ENCODE measurements around the gene HS6ST2. TPM values are rescaled to one million over a fixed set of nuclear protein-coding genes. Genes with fewer than 3 reads are reported as not detected.

Gene HS6ST2
- total and polyA plus RNA-seq, 3 donors from 2014 or later, result 3.7 to 13.3 (median 7.6) TPM

- Histone ChIP-seq H3K4me1 (peaks cover 6% of the 10 kb centered on the region), H3K4me3 (no peak overlapping the region), H3K9me3 (no peaks in the 10 kb centered on the region), H3K27me3 (no peaks in the 10 kb centered on the region), H3K36me3 (ENCODE audit: low read depth, missing control alignments) (no peaks in the 10 kb centered on the region), H3K27ac (no peak overlapping the region)
- intact Hi-C loops (cut with DNase I; ENCODE audit: low total_unique reads), result no loop called here
- DNase-seq, result peak; percentile 13
- TF ChIP-seq POLR2A (IDR thresholded peaks at IDR 0.05), result no peak
- no peak for TF ChIP-seq CTCF (IDR thresholded peaks at IDR 0.05)
- WGBS, 2 donors, result 30 to 34% methylated on average over 2 of the region's 2 CpGs
Measured at GRCh38 chrX:132876523-132877338, 81.7 kb downstream of the HS6ST2 start.

DNA sequence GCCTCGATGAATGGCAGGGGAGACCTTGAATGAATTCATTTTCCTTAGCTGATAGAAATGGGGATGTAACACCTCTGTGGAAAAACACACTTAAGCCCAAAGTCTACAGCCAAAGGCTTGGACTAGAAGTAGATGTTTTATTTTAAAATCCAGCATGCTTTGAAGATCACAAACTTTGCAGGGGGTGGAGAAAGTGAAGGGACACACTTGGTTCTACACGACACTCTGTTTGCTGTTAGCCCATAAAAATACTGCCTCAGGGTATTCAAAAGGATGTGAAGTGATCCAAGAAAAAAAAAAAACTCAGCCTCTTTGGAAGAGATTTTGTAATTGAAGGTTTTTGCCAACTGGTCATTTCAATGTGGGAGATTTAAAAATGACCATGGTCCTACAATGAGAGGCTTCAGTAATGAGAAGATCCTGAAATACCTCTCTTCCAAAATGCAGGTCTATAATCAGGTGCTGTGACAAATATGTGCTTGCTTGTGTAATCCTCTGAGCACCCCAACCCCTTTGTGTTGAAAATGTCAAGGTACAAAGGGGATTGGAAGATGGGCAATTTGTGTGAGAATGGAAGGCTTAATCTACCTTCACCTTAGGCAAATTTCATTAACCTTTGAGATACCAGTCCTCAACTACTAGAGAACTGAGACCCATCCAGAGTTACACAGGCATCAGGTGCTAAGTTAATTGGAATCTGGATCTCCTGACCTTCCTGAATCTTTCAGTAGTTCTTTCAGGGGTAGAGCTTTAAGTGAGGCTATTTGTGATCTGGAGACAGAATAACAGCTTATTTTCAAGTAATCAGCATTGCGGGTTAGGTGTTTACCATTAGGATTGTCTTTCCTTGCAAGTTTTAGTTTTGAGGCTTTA lies 82.5 kb downstream of the HS6ST2 start:
- H3K4me3 ChIP-seq, result no peak overlapping the region
- intact Hi-C loops (cut with DNase I; ENCODE audit: low total_unique reads), result no loop called here
- TF ChIP-seq POLR2A (IDR thresholded peaks at IDR 0.05) (no peak), CTCF (IDR thresholded peaks at IDR 0.05) (no peak)
- H3K4me1 ChIP-seq, result peaks cover 6% of the 10 kb centered on the region
- H3K9me3 ChIP-seq, result no peaks in the 10 kb centered on the region
- 26 to 40% methylated on average over 3 of the region's 3 CpGs for WGBS, 2 donors
- no peaks in the 10 kb centered on the region for H3K27me3 ChIP-seq
- DNase-seq, result no peak
- no peaks in the 10 kb centered on the region for H3K36me3 ChIP-seq (ENCODE audit: low read depth, missing control alignments)
- H3K27ac ChIP-seq, result no peak overlapping the region

GRCh38 chrX:132862562-132862961 lies 95.9 kb downstream of the HS6ST2 start:
- Histone ChIP-seq H3K4me1 (no peaks in the 10 kb centered on the region), H3K27ac (no peak overlapping the region), H3K4me3 (no peak overlapping the region), H3K36me3 (ENCODE audit: low read depth, missing control alignments) (no peaks in the 10 kb centered on the region), H3K27me3 (no peaks in the 10 kb centered on the region), H3K9me3 (no peaks in the 10 kb centered on the region)
- intact Hi-C loops (cut with DNase I; ENCODE audit: low total_unique reads), result no loop called here
- WGBS, 2 donors, result 82 to 96% methylated on average over 3 of the region's 3 CpGs
- TF ChIP-seq POLR2A (IDR thresholded peaks at IDR 0.05), result no peak
- no peak for TF ChIP-seq CTCF (IDR thresholded peaks at IDR 0.05)
- no peak for DNase-seq

DNA sequence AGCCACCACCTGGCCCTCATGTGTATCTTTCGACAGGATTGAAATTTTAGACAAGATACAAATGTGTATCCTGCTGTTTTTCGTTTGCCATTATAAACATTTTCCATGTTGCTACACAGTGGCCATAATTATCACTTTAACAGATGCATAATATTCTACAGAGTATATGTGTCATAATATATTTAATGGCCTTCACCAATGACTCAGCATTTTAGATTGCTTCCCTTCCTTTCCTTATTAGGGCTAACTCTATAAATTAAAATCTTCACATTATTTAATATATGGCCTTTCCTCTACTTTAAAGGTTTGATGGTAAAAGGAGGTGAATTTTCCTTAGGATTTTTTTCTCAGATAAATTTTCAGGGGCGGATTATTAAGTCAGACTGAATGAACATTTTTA lies 97.4 kb downstream of the HS6ST2 start:
- TF ChIP-seq CTCF (IDR thresholded peaks at IDR 0.05) (no peak), POLR2A (IDR thresholded peaks at IDR 0.05) (no peak)
- H3K9me3 ChIP-seq, result no peaks in the 10 kb centered on the region
- no peak overlapping the region for H3K27ac ChIP-seq
- intact Hi-C loops (cut with DNase I; ENCODE audit: low total_unique reads), result no loop called here
- H3K4me3 ChIP-seq, result no peak overlapping the region
- DNase-seq, result no peak
- no peaks in the 10 kb centered on the region for H3K27me3 ChIP-seq
- no peaks in the 10 kb centered on the region for H3K4me1 ChIP-seq
- 90 to 94% methylated on average over 3 of the region's 3 CpGs for WGBS, 2 donors
- no peaks in the 10 kb centered on the region for H3K36me3 ChIP-seq (ENCODE audit: low read depth, missing control alignments)

Measured in testis (tissue), 3 donors.